GM12891 (cell line): Measurements from ENCODE around the gene GNB3.

Source experiments
- DNase-seq: peaks from one replicate; pipeline ENCODE4 v3.0.0; 2011; ENCODE audit warnings: low spot score; ENCODE audit not compliant: insufficient read length
- FAIRE-seq: peaks from 2 replicates; lab custom pipeline; 2011; peaks lifted over from hg19 to GRCh38; lab: Jason Lieb, UNC
- PAX5 ChIP-seq: IDR thresholded peaks from 2 replicates; pipeline ENCODE4 v1.6.1; 2011; ENCODE audit warnings: low read length, moderate library complexity, mild to moderate bottlenecking; ENCODE audit not compliant: insufficient read depth, severe bottlenecking
- POLR2A ChIP-seq: IDR thresholded peaks from 2 replicates; pipeline ENCODE4 v1.6.1; 2011; ENCODE audit warnings: low read depth, low read length, control low read depth
- POLR2AphosphoS5 ChIP-seq: IDR thresholded peaks from 2 replicates; pipeline ENCODE4 v1.6.1; 2011; ENCODE audit warnings: low read depth, low read length, control low read depth
- POU2F2 ChIP-seq: IDR thresholded peaks from 2 replicates; pipeline ENCODE4 v1.6.1; 2011; ENCODE audit warnings: low read depth, mild to moderate bottlenecking, control low read depth, low read length, moderate library complexity
- SPI1 ChIP-seq: IDR thresholded peaks from 2 replicates; pipeline ENCODE4 v1.6.1; 2011; ENCODE audit warnings: low read depth, low read length, control low read depth
- TAF1 ChIP-seq: IDR thresholded peaks from 2 replicates; pipeline ENCODE4 v1.6.1; 2011; ENCODE audit warnings: low read depth, low read length, control low read depth

The GNB3 gene

DNA sequence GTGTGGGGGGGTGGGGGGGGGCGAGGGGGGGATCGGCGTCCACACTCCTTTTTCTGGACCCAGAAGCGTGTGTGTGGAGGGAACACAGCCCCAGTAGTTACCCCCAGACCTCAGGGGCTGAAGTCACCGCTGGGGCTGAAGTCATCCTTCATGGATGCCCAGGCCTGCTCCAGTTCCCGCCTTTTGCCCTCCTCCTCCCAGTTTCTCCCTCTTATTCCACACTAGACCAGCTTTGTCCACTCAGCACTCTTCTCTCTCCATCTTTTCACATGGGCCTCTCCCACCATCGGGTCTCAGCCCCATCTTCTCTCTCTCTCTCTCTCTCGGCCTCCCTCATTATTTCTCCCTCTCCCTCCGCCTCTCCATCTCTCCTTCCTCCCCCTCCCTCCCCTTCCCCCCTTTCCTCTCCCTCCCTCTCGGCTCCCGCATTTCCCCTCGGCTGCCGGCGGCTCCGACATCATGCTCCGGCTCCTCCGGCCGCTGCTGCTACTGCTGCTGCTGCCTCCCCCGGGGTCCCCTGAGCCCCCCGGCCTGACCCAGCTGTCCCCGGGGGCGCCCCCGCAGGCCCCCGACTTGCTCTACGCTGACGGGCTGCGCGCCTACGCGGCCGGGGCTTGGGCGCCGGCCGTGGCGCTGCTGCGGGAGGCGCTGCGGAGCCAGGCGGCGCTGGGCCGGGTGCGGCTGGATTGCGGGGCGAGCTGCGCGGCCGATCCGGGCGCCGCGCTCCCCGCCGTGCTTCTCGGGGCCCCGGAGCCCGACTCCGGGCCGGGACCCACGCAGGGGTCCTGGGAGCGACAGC lies 12.5 kb upstream of the GNB3 start, which contains the start of gene P3H3:
TSS of gene P3H3 (plus strand) at position 426 of the 799 bp plus-strand sequence. CDS start at position 460, 34 bp downstream.
- FAIRE-seq (no peak), DNase-seq (no peak)
- no peak for TF ChIP-seq PAX5
- no peak for TF ChIP-seq TAF1
- no peak for TF ChIP-seq SPI1
- TF ChIP-seq POU2F2: no peak
- no peak for TF ChIP-seq POLR2AphosphoS5
- TF ChIP-seq POLR2A: no peak

DNA sequence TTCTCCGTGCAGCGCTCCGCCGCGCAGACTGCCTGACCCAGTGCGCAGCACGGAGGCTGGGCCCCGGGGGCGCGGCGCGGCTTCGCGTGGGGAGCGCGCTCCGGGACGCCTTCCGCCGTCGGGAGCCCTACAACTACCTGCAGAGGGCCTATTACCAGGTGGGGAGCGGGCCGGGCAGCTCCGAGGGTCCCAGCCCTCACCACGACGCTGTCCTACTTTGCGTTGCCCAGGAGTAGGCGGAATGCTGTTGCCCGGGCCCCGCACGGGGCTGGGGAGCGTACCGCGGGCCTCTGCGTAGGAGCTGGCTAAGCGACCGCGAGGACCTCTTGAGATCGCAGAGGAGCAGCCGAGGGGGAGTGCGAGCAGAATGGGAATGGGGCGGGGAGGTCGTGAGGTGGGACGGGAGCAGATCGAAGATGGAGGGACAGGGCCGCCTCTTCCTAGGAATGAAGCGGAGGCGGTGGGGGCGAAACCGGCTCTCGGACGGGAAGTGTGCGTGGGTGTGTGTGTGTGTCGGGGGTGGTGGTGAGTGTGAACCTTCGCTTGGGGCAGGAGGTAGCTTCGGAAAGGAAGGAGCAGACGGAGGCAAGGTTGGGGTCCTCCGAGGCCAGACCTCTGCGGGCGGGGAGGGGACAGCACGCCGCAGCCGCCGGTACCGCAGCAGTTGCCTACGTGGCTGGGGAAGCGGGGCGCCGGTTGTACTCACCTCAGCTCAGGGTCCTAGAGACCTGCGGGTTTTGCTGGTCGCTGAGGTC lies 11.8 kb upstream of the GNB3 start:
- peak; percentile 78 for FAIRE-seq
- no peak for DNase-seq
- TF ChIP-seq POU2F2 (no peak), SPI1 (peak; percentile 26; the same call in 1 of the 2 replicates)

DNA sequence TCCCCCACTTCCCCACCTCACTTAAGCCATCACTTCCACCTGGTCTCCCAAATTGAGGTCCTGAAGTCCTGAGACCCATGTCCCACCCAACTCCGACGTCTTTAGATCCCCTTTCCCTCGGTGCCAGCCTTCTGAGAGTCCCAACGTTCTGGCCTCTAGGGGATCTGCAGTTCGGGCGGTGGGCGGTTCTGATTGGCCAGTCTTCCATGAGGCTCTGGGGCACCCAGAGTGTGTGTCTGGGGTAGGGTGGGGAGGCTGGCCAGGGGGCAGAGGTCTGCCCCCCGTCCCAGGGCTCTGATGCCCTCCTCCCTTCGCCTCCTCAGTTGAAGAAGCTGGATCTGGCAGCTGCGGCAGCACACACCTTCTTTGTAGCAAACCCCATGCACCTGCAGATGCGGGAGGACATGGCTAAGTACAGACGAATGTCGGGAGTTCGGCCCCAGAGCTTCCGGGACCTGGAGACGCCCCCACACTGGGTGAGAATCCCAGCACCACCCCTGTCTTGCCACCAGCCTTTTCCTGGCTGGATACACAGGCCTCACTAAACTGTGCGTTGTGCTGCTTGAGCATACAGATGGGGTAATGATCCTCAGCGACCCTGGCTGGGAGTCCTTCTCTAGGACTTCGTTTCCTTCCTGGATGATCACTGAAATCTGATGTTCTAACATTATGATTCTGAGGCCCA lies 11.0 kb upstream of the GNB3 start:
- FAIRE-seq (no peak), DNase-seq (no peak)
- TF ChIP-seq POLR2A (no peak), PAX5 (no peak), TAF1 (no peak), SPI1 (no peak), POU2F2 (no peak), POLR2AphosphoS5 (no peak)

DNA sequence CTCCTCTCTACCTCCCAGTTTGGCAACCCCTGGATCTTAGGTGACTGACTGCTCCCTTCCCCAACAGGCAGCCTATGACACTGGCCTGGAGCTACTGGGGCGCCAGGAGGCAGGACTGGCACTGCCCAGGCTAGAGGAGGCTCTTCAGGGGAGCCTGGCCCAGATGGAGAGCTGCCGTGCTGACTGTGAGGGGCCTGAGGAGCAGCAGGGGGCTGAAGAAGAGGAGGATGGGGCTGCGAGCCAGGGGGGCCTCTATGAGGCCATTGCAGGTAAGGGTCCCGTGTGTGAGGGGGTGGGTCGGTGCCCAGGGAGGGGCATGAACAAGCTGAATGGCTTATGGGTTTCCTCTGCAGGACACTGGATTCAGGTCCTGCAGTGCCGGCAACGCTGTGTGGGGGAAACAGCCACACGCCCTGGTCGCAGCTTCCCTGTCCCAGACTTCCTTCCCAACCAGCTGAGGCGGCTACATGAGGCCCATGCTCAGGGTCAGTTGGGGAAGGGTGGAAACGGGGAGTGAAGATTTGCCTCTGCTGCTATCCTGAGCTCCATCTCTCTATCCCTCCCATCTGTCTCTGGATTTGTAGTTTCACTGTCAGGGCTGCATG lies 10.3 kb upstream of the GNB3 start:
- no peak for DNase-seq
- FAIRE-seq: no peak
- TF ChIP-seq POLR2A (no peak), SPI1 (no peak), PAX5 (no peak), TAF1 (no peak), POU2F2 (no peak), POLR2AphosphoS5 (no peak)

DNA sequence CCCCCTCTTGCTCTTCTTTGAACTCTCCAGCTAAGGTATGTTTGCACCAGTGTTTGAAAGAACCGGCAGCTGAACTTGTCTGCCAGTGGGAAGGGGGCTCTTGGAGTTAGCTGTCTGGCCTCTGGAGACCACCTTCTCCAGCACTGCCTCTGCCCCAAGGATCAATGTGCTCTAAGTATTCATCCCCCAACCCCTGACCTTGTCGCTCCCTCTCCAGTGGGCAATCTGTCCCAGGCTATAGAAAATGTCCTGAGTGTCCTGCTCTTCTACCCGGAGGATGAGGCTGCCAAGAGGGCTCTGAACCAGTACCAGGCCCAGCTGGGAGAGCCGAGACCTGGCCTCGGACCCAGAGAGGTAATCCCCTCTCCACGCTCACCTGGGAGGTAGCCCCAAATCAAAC lies 9.7 kb upstream of the GNB3 start:
- TF ChIP-seq PAX5: no peak
- no peak for TF ChIP-seq TAF1
- no peak for TF ChIP-seq SPI1
- TF ChIP-seq POU2F2: no peak
- no peak for TF ChIP-seq POLR2A
- no peak for TF ChIP-seq POLR2AphosphoS5
- DNase-seq (no peak), FAIRE-seq (no peak)

DNA sequence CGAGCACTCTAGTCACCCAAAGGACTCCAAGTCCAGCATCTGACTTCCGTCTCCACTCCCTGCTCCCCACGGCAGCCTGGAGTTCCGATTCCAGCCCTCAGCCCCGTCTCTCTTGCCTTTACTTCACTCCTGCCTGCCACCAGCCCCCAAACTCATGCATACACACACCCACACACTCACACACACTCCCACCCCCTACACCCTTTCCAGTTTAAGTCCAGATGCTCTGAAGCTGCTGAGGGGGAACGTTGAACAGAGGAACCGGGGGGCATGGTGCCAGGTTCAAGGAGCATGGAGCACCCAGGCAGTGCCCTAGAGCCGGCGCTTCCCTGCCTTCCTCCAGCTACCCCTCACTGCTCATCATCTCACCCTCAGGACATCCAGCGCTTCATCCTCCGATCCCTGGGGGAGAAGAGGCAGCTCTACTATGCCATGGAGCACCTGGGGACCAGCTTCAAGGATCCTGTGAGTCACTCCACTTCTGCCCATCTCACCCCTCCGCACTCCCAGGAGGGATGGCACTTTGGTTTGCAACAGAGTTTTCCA lies 9.2 kb upstream of the GNB3 start:
- TF ChIP-seq POU2F2: no peak
- TF ChIP-seq POLR2A: no peak
- TF ChIP-seq TAF1: no peak
- TF ChIP-seq POLR2AphosphoS5: no peak
- no peak for TF ChIP-seq PAX5
- no peak for TF ChIP-seq SPI1
- DNase-seq: no peak
- FAIRE-seq: no peak

DNA sequence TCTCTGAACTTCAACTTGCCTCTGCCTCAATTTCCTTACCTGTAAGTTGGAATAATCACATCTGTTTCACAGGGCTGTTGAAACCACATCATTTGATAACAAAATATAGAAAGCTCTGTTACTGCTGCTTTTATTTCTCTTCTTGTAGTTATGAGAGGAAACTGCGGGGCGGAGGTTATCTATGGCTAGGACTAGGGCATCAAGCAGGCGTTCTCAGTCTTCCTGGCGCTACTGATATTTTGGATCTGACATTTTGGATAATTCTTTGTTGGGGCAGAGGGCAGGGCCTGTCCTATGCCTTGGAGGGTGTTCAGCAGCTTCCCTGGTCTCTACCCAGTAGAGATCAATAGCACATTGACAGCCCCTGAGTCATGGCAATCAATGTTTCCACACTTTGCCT lies 8.6 kb upstream of the GNB3 start:
- no peak for DNase-seq
- TF ChIP-seq PAX5: no peak
- no peak for TF ChIP-seq POLR2A
- no peak for TF ChIP-seq POLR2AphosphoS5
- TF ChIP-seq TAF1: no peak
- TF ChIP-seq SPI1: no peak
- no peak for TF ChIP-seq POU2F2
- no peak for FAIRE-seq

DNA sequence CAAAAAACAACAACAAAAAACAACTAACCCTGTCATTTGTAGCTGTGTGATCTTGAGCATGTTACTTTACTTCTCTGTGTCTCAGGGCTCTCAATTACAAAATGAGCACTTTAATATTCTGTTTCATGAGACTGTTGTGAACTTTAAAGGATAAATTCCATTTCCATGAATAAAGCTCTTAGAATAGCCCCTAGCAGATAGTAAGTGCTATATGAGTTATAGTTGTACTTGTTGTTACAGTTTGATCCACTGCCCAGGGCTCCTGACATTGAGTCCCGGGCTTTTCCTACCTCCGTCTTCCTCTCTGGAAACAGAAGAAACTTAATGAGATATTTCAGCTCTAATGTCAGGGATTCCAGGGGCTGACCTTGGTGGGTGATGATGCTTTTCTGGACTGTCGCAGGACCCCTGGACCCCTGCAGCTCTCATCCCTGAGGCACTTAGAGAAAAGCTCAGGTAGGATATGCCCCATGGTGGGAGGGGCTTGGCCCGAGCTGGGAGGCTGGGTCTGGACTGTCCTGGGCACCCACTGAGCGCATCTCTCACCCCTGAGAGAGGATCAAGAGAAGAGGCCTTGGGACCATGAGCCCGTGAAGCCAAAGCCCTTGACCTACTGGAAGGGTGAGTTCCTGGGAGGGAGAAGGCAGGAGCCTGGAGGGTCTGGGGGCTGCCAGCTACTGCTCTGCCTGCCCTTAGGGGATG lies 7.4 kb upstream of the GNB3 start:
- DNase-seq (no peak), FAIRE-seq (no peak)
- TF ChIP-seq SPI1 (no peak), POLR2A (no peak), PAX5 (no peak), POU2F2 (no peak), POLR2AphosphoS5 (no peak), TAF1 (no peak)
